Measurements from ENCODE around the gene IFT88. TPM values are rescaled to one million over a fixed set of nuclear protein-coding genes. Genes with fewer than 3 reads are reported as not detected.

IFT88 gene
- total RNA-seq, 1 experiment from 2014 or later = 7.5 TPM

- Histone ChIP-seq H3K9me3 (replicated peaks) (no peaks in the 10 kb centered on the region), H3K27me3 (replicated peaks) (no peaks in the 10 kb centered on the region), H3K4me1 (replicated peaks) (no peaks in the 10 kb centered on the region), H3K4me3 (no peak overlapping the region), H3K27ac (no peak overlapping the region), H3K36me3 (no peaks in the 10 kb centered on the region)
- DNase-seq (ENCODE audit: low read depth in 1 of 2, low spot score in 2 of 2) = no peak
These were observed 19.5 kb upstream of the IFT88 start for GRCh38 chr13:20547479-20547908.

- DNase-seq (ENCODE audit: low read depth in 1 of 2, low spot score in 2 of 2) = no peak
These were observed 16.2 kb upstream of the IFT88 start for GRCh38 chr13:20550799-20551198.

GRCh38 chr13:20553311-20553710, 13.6 kb upstream of the IFT88 start:
- H3K27me3 ChIP-seq (replicated peaks) = no peaks in the 10 kb centered on the region
- H3K4me3 ChIP-seq = no peak overlapping the region
- H3K36me3 ChIP-seq = no peaks in the 10 kb centered on the region
- H3K9me3 ChIP-seq (replicated peaks) = no peaks in the 10 kb centered on the region
- no peak overlapping the region for H3K27ac ChIP-seq
- no peaks in the 10 kb centered on the region for H3K4me1 ChIP-seq (replicated peaks)
- no peak for DNase-seq (ENCODE audit: low read depth in 1 of 2, low spot score in 2 of 2)

More at GRCh38 chr13:20550799-20551198, 16.2 kb upstream of the IFT88 start:
- Histone ChIP-seq H3K4me1 (replicated peaks) (no peaks in the 10 kb centered on the region), H3K27me3 (replicated peaks) (no peaks in the 10 kb centered on the region), H3K27ac (no peak overlapping the region), H3K36me3 (no peaks in the 10 kb centered on the region), H3K4me3 (no peak overlapping the region), H3K9me3 (replicated peaks) (no peaks in the 10 kb centered on the region)

- no peak overlapping the region for H3K27ac ChIP-seq
- no peaks in the 10 kb centered on the region for H3K4me1 ChIP-seq (replicated peaks)
- no peaks in the 10 kb centered on the region for H3K27me3 ChIP-seq (replicated peaks)
- no peaks in the 10 kb centered on the region for H3K9me3 ChIP-seq (replicated peaks)
- no peaks in the 10 kb centered on the region for H3K36me3 ChIP-seq
- no peak overlapping the region for H3K4me3 ChIP-seq
- DNase-seq (ENCODE audit: low read depth in 1 of 2, low spot score in 2 of 2) = no peak
These were observed 8.0 kb upstream of the IFT88 start for GRCh38 chr13:20558982-20559381.

GRCh38 chr13:20559659-20560356, 7.1 kb upstream of the IFT88 start:
- DNase-seq (ENCODE audit: low read depth in 1 of 2, low spot score in 2 of 2) = no peak
- Histone ChIP-seq H3K9me3 (replicated peaks) (0 out of 2 replicates have a peak, but pooled peaks cover 2% of the 10 kb centered on the region), H3K4me1 (replicated peaks) (no peaks in the 10 kb centered on the region), H3K4me3 (no peak overlapping the region), H3K27ac (no peak overlapping the region), H3K36me3 (no peaks in the 10 kb centered on the region), H3K27me3 (replicated peaks) (no peaks in the 10 kb centered on the region)

GRCh38 chr13:20561741-20562140, 5.2 kb upstream of the IFT88 start:
- Histone ChIP-seq H3K36me3 (no peaks in the 10 kb centered on the region), H3K9me3 (replicated peaks) (peaks cover 2% of the 10 kb centered on the region), H3K27ac (no peak overlapping the region), H3K27me3 (replicated peaks) (no peaks in the 10 kb centered on the region), H3K4me1 (replicated peaks) (no peaks in the 10 kb centered on the region; the same call in 1 of the 2 replicates), H3K4me3 (no peak overlapping the region)
- no peak for DNase-seq (ENCODE audit: low read depth in 1 of 2, low spot score in 2 of 2)

- Histone ChIP-seq H3K27me3 (replicated peaks) (no peaks in the 10 kb centered on the region), H3K4me3 (no peak overlapping the region), H3K9me3 (replicated peaks) (peaks cover 2% of the 10 kb centered on the region), H3K4me1 (replicated peaks) (peaks cover 6% of the 10 kb centered on the region), H3K36me3 (no peaks in the 10 kb centered on the region), H3K27ac (no peak overlapping the region)
- DNase-seq (ENCODE audit: low read depth in 1 of 2, low spot score in 2 of 2) = no peak
These were observed 1.7 kb upstream of the IFT88 start for GRCh38 chr13:20565115-20565736.

GRCh38 chr13:20566468-20566897, 474 bp upstream of the IFT88 start:
- Histone ChIP-seq H3K27ac (peak overlapping the region; percentile 74), H3K9me3 (replicated peaks) (peaks cover 2% of the 10 kb centered on the region), H3K4me1 (replicated peaks) (peaks cover 6% of the 10 kb centered on the region), H3K4me3 (peak overlapping the region; percentile 61), H3K36me3 (no peaks in the 10 kb centered on the region), H3K27me3 (replicated peaks) (no peaks in the 10 kb centered on the region)
- DNase-seq (ENCODE audit: low read depth in 1 of 2, low spot score in 2 of 2) = peak in 1 of 2 experiments; percentile 56

GRCh38 chr13:20567881-20568528, 1.0 kb downstream of the IFT88 start:
- H3K9me3 ChIP-seq (replicated peaks) = peaks cover 2% of the 10 kb centered on the region
- no peak for DNase-seq (ENCODE audit: low read depth in 1 of 2, low spot score in 2 of 2)
- H3K4me3 ChIP-seq = peak overlapping the region; percentile 61
- H3K27ac ChIP-seq = peak overlapping the region; percentile 74
- no peaks in the 10 kb centered on the region for H3K27me3 ChIP-seq (replicated peaks)
- H3K36me3 ChIP-seq = no peaks in the 10 kb centered on the region
- H3K4me1 ChIP-seq (replicated peaks) = peaks cover 6% of the 10 kb centered on the region

- no peaks in the 10 kb centered on the region for H3K36me3 ChIP-seq
- peaks cover 6% of the 10 kb centered on the region for H3K4me1 ChIP-seq (replicated peaks)
- H3K27ac ChIP-seq = no peak overlapping the region
- no peak for DNase-seq (ENCODE audit: low read depth in 1 of 2, low spot score in 2 of 2)
- no peak overlapping the region for H3K4me3 ChIP-seq
- H3K9me3 ChIP-seq (replicated peaks) = no peaks in the 10 kb centered on the region; the same call in none of the 2 replicates
- H3K27me3 ChIP-seq (replicated peaks) = no peaks in the 10 kb centered on the region
These were observed 3.6 kb downstream of the IFT88 start for GRCh38 chr13:20570517-20570916.

GRCh38 chr13:20571676-20572075, 4.7 kb downstream of the IFT88 start:
- no peak for DNase-seq (ENCODE audit: low read depth in 1 of 2, low spot score in 2 of 2)
- Histone ChIP-seq H3K27me3 (replicated peaks) (no peaks in the 10 kb centered on the region), H3K4me3 (no peak overlapping the region), H3K36me3 (0 out of 2 replicates have a peak, but pooled peaks cover 3% of the 10 kb centered on the region), H3K9me3 (replicated peaks) (no peaks in the 10 kb centered on the region), H3K4me1 (replicated peaks) (peaks cover 6% of the 10 kb centered on the region), H3K27ac (no peak overlapping the region)

- no peak overlapping the region for H3K4me3 ChIP-seq
- no peaks in the 10 kb centered on the region; the same call in 1 of the 2 replicates for H3K9me3 ChIP-seq (replicated peaks)
- no peak for DNase-seq (ENCODE audit: low read depth in 1 of 2, low spot score in 2 of 2)
- 0 out of 2 replicates have a peak, but pooled peaks cover 3% of the 10 kb centered on the region for H3K36me3 ChIP-seq
- no peak overlapping the region for H3K27ac ChIP-seq
- H3K4me1 ChIP-seq (replicated peaks) = peaks cover 3% of the 10 kb centered on the region
- no peaks in the 10 kb centered on the region for H3K27me3 ChIP-seq (replicated peaks)
These were observed 6.2 kb downstream of the IFT88 start for GRCh38 chr13:20573186-20573585.

- Histone ChIP-seq H3K9me3 (replicated peaks) (no peaks in the 10 kb centered on the region; the same call in 1 of the 2 replicates), H3K4me3 (no peak overlapping the region), H3K4me1 (replicated peaks) (no peaks in the 10 kb centered on the region; the same call in 1 of the 2 replicates), H3K27ac (no peak overlapping the region), H3K36me3 (0 out of 2 replicates have a peak, but pooled peaks cover 3% of the 10 kb centered on the region), H3K27me3 (replicated peaks) (no peaks in the 10 kb centered on the region)
- no peak for DNase-seq (ENCODE audit: low read depth in 1 of 2, low spot score in 2 of 2)
These were observed 6.7 kb downstream of the IFT88 start for GRCh38 chr13:20573636-20574035.

GRCh38 chr13:20579191-20579590, 12.2 kb downstream of the IFT88 start:
- no peak overlapping the region for H3K27ac ChIP-seq
- no peak overlapping the region for H3K4me3 ChIP-seq
- no peaks in the 10 kb centered on the region for H3K27me3 ChIP-seq (replicated peaks)
- no peaks in the 10 kb centered on the region for H3K4me1 ChIP-seq (replicated peaks)
- H3K9me3 ChIP-seq (replicated peaks) = no peaks in the 10 kb centered on the region; the same call in 1 of the 2 replicates
- peaks cover 7% of the 10 kb centered on the region; the same call in 1 of the 2 replicates for H3K36me3 ChIP-seq
- DNase-seq (ENCODE audit: low read depth in 1 of 2, low spot score in 2 of 2) = no peak
